GM18951 (cell line): ENCODE results near the gene GPR161.

Source experiments
- POLR2A ChIP-seq: IDR thresholded peaks from 4 replicates; pipeline ENCODE4 v1.6.1; 2011; ENCODE audit warnings: mild to moderate bottlenecking; ENCODE audit not compliant: insufficient read length, insufficient read depth; ENCODE audit errors: extremely low read depth
- in situ Hi-C: fragments of 300-500 bp; cut with MboI; formaldehyde crosslinking; loops from one replicate; pipeline ENCODE4 v1.12.0; 2022; ENCODE audit warnings: low sequenced_read_pairs, mixed read lengths, inconsistent platforms; ENCODE audit not compliant: unreplicated experiment

The GPR161 gene

DNA sequence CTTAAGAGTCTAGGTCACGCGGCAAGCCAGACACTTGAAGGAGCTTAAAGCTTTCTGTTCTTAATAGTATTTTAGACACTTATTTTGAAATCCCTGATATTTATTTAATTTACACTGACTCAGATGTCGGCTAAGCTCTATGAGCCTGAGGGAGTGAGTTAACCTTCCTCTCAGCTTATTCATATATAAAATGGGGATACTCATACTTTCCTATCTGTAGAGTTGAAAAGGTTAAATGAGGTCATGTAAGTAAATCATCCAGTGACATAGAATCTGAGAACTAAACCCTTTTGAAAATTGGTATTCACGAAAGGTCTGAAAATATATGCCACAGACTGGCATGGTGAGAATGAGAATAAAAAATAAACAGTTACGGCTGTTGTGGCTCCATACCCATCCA is 1.4 kb upstream of the GPR161 start:
- in situ Hi-C loops, result no loop called here
- no peak for TF ChIP-seq POLR2A

DNA sequence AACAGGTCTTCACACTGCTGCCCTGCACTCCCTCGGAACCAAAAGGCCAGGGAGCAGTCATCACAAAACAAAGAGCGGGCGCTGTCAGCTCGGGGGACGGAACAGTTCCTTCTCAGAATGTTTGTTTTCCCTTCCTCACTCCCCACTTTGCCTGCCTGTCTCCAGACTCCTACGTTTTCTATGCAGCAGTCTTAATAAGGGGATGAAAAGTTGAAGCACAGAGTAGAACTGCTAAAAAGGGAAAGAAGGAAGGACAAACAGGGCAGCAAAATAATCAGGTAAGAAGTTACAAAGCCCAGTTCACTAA is 738 bp upstream of the GPR161 start:
- in situ Hi-C loops, result no loop called here
- TF ChIP-seq POLR2A, result no peak

DNA sequence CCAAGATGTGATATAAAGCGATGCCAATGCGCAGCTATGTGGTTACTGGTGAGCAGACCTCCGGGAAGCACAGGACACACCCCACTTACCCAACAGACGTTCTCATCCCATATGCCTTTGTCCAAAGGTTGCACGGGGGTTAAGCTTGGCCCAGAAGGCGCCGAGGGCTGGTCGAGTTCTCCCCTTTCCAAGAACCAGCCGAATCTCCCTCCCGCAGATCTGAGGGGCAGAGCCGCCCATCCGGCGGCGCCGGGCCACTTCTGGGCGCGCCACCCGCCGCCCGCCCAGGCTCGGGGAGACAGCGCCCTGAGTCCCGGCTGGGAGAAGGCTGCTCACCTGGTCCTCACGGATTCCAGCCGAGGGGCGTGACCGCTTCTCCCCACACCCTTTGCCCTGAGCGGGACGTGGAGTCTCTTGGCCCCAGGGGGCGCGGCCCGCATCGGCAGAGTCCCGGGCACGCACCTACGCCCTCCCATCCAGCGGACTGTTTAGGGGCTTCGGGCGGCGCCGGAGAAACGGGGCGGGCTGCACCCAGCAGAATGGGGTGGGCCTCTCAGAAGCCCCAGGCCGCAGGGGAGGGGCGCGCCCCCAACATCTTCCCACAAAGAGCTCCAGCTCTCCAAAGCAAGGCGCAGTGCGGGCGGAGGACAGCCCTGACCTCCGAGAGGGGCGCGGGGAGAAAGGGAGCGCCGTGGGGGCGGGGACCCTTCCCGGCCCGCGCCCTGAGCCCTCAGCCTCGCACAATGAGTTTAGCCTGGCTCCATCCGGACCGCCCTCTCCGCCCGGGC is 615 bp downstream of the GPR161 start:
- in situ Hi-C loops, result no loop called here
- no peak for TF ChIP-seq POLR2A

- no peak for TF ChIP-seq POLR2A
- in situ Hi-C loops, result no loop called here
These were observed 1.4 kb downstream of the GPR161 start for GRCh38 chr1:168135116-168135920.

DNA sequence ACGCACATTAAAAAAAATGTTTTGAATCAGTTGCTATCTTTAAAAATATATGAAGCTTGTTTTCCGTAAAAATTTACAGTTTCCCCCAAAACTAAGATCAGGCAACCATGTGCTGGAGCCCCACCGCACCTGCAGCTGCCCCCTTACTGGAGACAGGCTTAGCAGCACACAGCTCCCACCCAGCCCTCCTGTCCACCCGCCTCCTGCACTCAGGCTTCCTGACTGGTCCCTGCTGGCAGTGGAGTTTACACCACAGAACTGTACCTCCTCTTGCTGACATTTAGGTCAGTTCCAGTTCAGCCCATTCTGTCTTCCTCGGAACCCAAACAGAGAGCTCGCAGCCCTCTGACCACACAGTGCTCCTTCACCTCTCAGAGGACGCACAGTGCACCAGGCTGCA is 2.1 kb downstream of the GPR161 start:
- in situ Hi-C loops, result no loop called here
- no peak for TF ChIP-seq POLR2A

GRCh38 chr1:168134132-168134531 is 2.6 kb downstream of the GPR161 start:
- TF ChIP-seq POLR2A, result no peak
- in situ Hi-C loops, result no loop called here

DNA sequence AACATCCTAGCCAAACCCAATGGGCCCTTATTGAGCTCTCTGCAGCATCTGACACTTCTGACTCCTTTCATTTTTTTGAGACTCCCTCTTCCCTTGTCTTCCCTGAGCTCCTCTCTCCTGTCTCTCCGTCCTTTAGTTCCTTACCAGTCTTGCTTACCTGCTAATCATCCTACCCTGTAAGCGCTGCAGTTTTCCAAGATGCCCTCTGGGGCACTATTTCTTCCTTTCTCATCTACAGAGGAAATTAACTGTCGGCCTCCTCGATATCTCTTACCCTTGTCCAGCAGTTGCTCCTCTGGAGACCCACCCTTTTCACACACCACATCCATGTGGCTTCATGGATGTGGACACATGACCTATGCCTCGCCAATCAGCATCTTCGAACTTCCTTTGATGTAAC is 6.8 kb downstream of the GPR161 start:
- in situ Hi-C loops, result no loop called here
- TF ChIP-seq POLR2A, result no peak

DNA sequence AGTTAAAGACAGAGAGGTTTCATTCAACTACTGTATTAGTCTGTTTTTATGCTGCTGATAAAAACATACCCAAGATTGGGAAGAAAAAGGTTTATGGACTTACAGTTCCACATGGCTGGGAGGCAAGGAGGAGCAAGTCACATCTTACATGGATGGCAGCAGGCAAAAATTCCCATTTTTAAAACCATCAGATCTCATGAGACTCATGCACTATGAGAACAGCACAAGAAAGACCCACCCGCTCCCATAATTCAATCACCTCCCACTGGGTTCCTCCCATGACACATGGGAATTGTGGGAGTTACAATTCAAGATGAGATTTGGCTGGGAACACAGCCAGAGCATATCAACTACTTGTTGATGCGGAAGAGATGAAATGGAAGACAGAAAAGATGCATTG is 9.2 kb downstream of the GPR161 start:
- no peak for TF ChIP-seq POLR2A
- in situ Hi-C loops, result no loop called here

GRCh38 chr1:168125051-168125450 is 11.7 kb downstream of the GPR161 start:
- in situ Hi-C loops, result no loop called here

DNA sequence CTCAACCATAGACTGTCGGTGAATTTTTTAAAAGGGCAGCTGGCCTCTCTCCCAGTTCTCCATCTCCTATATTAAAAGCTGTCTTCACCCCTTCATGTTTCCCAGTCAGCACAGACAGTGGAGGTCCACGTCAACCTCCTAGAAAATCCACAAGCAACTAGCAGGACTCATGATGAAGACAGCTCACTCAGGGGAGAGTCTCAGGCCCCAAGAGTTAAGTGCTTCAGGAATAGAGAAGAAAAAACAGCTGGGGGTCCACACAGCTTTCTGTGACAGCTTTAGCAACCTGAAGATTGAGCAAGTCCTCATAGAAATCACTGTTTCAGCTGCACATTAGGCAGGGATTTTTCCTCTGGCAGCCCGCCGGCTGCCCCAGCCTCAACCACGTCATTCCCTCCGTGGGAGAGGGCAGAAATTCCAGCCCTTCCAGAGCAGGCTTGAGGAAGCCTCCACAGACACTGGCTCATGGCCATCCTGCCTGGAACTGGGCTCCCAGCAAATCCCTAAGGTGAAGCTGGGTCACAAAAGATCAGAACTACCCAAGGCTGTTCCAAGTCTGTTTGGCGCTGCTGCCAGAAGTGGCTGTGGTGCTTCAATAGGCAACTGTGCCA is 15.2 kb downstream of the GPR161 start:
- in situ Hi-C loops, result no loop called here
- no peak for TF ChIP-seq POLR2A

More at GRCh38 chr1:168125051-168125450, 11.7 kb downstream of the GPR161 start:
- TF ChIP-seq POLR2A, result no peak

DNA sequence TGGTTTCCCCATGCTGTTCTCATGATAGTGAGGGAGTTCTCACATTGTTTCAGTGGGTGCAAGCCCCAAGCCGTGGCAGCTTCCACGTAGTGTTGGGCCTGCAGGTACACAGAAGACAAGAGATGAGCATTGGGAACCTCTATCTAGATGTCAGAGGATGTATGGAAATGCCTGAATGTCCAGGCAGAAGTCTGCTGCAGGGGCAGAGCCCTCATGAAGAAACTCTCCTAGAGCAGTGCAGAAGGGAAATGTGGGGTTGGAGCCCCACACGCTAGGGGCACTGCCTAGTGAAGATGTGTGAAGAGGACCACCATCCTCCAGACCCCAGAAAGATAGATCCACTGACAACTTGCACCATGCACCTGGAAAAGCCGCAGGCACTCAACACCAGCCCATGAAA is 17.0 kb downstream of the GPR161 start:
- TF ChIP-seq POLR2A, result no peak
- in situ Hi-C loops, result no loop called here

DNA sequence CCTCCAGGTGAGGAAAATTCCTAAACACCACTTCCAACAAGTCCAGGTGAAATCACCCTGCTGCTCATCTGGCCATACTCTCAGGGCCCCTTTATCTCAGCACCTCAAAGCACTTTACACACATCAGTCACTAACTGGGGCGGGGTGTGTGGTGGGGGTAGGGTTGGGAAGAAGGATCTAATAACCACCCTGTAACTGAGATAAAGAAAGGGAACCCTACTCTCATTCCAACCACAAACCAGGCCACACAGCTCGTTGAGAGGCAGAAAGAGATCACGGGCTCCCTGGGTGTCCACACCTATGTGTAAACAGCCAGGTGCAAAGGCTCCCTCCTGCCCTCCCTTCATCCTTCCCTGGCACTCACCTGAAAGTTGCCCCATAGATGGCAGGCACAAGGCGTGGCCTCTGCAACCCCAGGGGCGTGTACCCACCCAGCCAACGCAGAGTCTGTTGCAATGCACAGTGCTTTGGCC is 20.4 kb downstream of the GPR161 start:
- in situ Hi-C loops, result no loop called here
- TF ChIP-seq POLR2A, result no peak

GRCh38 chr1:168114845-168115244 is 21.9 kb downstream of the GPR161 start:
- in situ Hi-C loops, result no loop called here
- TF ChIP-seq POLR2A, result no peak
